K562 (cell line): ENCODE measurements around the gene MYL4. TPM values are rescaled to one million over a fixed set of nuclear protein-coding genes. Genes with fewer than 3 reads are reported as not detected.

Experiments
- ADNP ChIP-seq: fragments of 200-800 bp; sonication (Bioruptor generic); IDR thresholded peaks from 2 replicates; pipeline ENCODE4 v1.6.1; 2016; ENCODE audit warnings: missing genetic modification characterization, missing compliant biosample characterization
- COPS2 ChIP-seq: fragments of 450-650 bp; conservative IDR thresholded peaks from 2 replicates; pipeline ENCODE4 v1.6.1; 2016; ENCODE audit warnings: mild to moderate bottlenecking, moderate library complexity
- GABPA ChIP-seq: fragments of 200-800 bp; sonication (Bioruptor generic); conservative IDR thresholded peaks from 2 replicates; pipeline ENCODE4 v1.6.1; 2016; ENCODE audit warnings: low read depth, missing genetic modification characterization, missing compliant biosample characterization
- GABPB1 ChIP-seq: sonication (generic); formaldehyde crosslinking; IDR thresholded peaks from 2 replicates; pipeline ENCODE4 v1.8.0; 2022; ENCODE audit warnings: mild to moderate bottlenecking, missing genetic modification reagents
- HDAC1 ChIP-seq, 2 experiments: fragments of 450-650 bp; IDR thresholded peaks; 2 replicates each; pipeline ENCODE4 v1.6.1; 2016 to 2017; ENCODE audit warnings: inconsistent platforms in 1 of 2, mild to moderate bottlenecking in 1 of 2, moderate library complexity in 1 of 2
- HDAC6 ChIP-seq: IDR thresholded peaks from 2 replicates; pipeline ENCODE4 v1.6.1; 2012; ENCODE audit warnings: low read depth, mild to moderate bottlenecking, control low read depth, inconsistent platforms, low read length, moderate library complexity
- MCM7 ChIP-seq, 2 experiments: fragments of 450-650 bp; IDR thresholded peaks; 2 replicates each; pipeline ENCODE4 v1.6.1; 2016 to 2018
- MEF2A ChIP-seq: IDR thresholded peaks from 2 replicates; pipeline ENCODE4 v1.6.1; 2011; ENCODE audit warnings: low read depth, mild to moderate bottlenecking, low read length, moderate library complexity; ENCODE audit not compliant: control insufficient read depth
- MTA3 ChIP-seq: fragments of 450-650 bp; formaldehyde crosslinking; IDR thresholded peaks from 2 replicates; pipeline ENCODE4 v1.6.1; 2017; ENCODE audit warnings: mild to moderate bottlenecking, borderline replicate concordance
- NCOA2 ChIP-seq, 2 experiments: fragments of 450-650 bp; IDR thresholded peaks; 2 replicates each; pipeline ENCODE4 v1.6.1; 2018; ENCODE audit warnings: mild to moderate bottlenecking in 2 of 2, moderate library complexity in 1 of 2; ENCODE audit not compliant: partially characterized antibody in 2 of 2
- NCOR1 ChIP-seq: fragments of 450-650 bp; IDR thresholded peaks from 2 replicates; pipeline ENCODE4 v1.6.1; 2016; ENCODE audit warnings: mild to moderate bottlenecking, moderate library complexity
- SMARCE1 ChIP-seq: fragments of 450-650 bp; IDR thresholded peaks from 2 replicates; pipeline ENCODE4 v1.7.1; 2016; ENCODE audit warnings: mild to moderate bottlenecking
- SP1 ChIP-seq: sonication (generic); formaldehyde crosslinking; IDR thresholded peaks from 2 replicates; pipeline ENCODE4 v1.8.1; 2022; ENCODE audit warnings: mild to moderate bottlenecking, missing genetic modification reagents
- TAF1 ChIP-seq: IDR thresholded peaks from 2 replicates; pipeline ENCODE4 v1.6.1; 2011; ENCODE audit warnings: mild to moderate bottlenecking, low read length, moderate library complexity; ENCODE audit not compliant: insufficient read depth, control insufficient read depth, severe bottlenecking; ENCODE audit errors: extremely low read depth
- TCF3 ChIP-seq: sonication (generic); formaldehyde crosslinking; IDR thresholded peaks from 2 replicates; pipeline ENCODE4 v1.4.0; 2020; ENCODE audit warnings: mild to moderate bottlenecking, missing genetic modification reagents
- TEAD4 ChIP-seq, 2 experiments: sonication (generic) in 1 of 2; formaldehyde crosslinking in 1 of 2; IDR thresholded peaks; 2 replicates each; pipeline versions ENCODE4 v1.6.1 to v1.8.0; 2012 to 2022; ENCODE audit warnings: borderline replicate concordance in 1 of 2, inconsistent platforms in 1 of 2, low read length in 1 of 2, mild to moderate bottlenecking in 1 of 2, missing genetic modification reagents in 1 of 2
- ZBTB11 ChIP-seq, 3 experiments: fragments of 200-800 bp in 1 of 3; fragments of 250-450 bp in 1 of 3; fragments of 450-650 bp in 1 of 3; sonication (Bioruptor Pico) in 1 of 3; sonication (Bioruptor generic) in 1 of 3; formaldehyde crosslinking in 1 of 3; IDR thresholded peaks; 2 replicates each; pipeline versions ENCODE4 v1.6.1 to v1.8.0; 2016 to 2022; ENCODE audit warnings: mild to moderate bottlenecking in 2 of 3, missing genetic modification characterization in 2 of 3, missing compliant biosample characterization in 1 of 3, moderate library complexity in 1 of 3
- ZBTB49 ChIP-seq: sonication (generic); formaldehyde crosslinking; IDR thresholded peaks from 2 replicates; pipeline ENCODE4 v1.8.0; 2022; ENCODE audit warnings: missing genetic modification reagents, mild to moderate bottlenecking, borderline replicate concordance
- ZC3H4 ChIP-seq: sonication (generic); formaldehyde crosslinking; IDR thresholded peaks from 2 replicates; pipeline ENCODE4 v1.9.0; 2021; ENCODE audit warnings: missing genetic modification reagents, borderline replicate concordance
- ZFPM2 ChIP-seq: fragments of 250-450 bp; sonication (Bioruptor Pico); IDR thresholded peaks from 2 replicates; pipeline ENCODE4 v1.5.1; 2022; ENCODE audit warnings: mild to moderate bottlenecking
- ZNF395 ChIP-seq: fragments of 200-800 bp; sonication (Bioruptor generic); IDR thresholded peaks from 2 replicates; pipeline ENCODE4 v1.6.1; 2017; ENCODE audit warnings: missing genetic modification characterization, missing compliant biosample characterization
- ZNF707 ChIP-seq: fragments of 250-450 bp; sonication (Bioruptor Pico); conservative IDR thresholded peaks from 2 replicates; pipeline ENCODE4 v1.8.0; 2022; ENCODE audit warnings: inconsistent platforms, mild to moderate bottlenecking, moderate library complexity
- polyA plus RNA-seq, 8 experiments: library from polyadenylated mRNA; depleted of rRNA in 4 of 8; stranded (reverse) in 5 of 8; unstranded in 3 of 8; fragments of >200 nt; fragmentation: Nextera tagmentation in 2 of 8; fragmentation: Illumina TruSeq in 1 of 8; extraction: Ambion mirVana in 2 of 8; extraction: Trizol in 1 of 8; gene quantifications; 2 replicates each; pipeline versions ENCODE4 v1.2.1 to v1.2.3, GENCODE V29; 2011 to 2014; ENCODE audit warnings: inconsistent platforms in 1 of 8, missing spikeins in 1 of 8
- total RNA-seq, 7 experiments: library from RNA; depleted of rRNA in 6 of 7; stranded (reverse); fragments of >200 nt in 6 of 7; fragmentation: Illumina TruSeq in 2 of 7; extraction: Trizol in 2 of 7; gene quantifications; 2 replicates each; pipeline versions ENCODE4 v1.2.1 to v1.2.3, GENCODE V29; 2011 to 2021; ENCODE audit warnings: low replicate concordance in 1 of 7

MYL4 gene
- total and polyA plus RNA-seq, 9 of the 15 experiments (the other 6 are each of a cell fraction or from before 2014, with no cell fraction given) = 117 to 423 (median 221) TPM

- TF ChIP-seq ZNF707 (CRISPR knock-in tag) = no peak
- TF ChIP-seq HDAC6 = no peak
- TF ChIP-seq ZFPM2 (CRISPR knock-in tag) = no peak
- peak; percentile 92 for TF ChIP-seq NCOR1
- TF ChIP-seq TCF3 = peak; percentile 88
- no peak for TF ChIP-seq GABPA
- peak; percentile 3; the same call in 1 of the 2 replicates for TF ChIP-seq SP1 (CRISPR knock-in tag)
- no peak for TF ChIP-seq ZBTB11 (CRISPR knock-in tag; IDR thresholded peaks at IDR 0.05)
- TF ChIP-seq NCOA2 (IDR thresholded peaks at IDR 0.05; ENCODE audit: partially characterized antibody in 2 of 2) = no peak
- TF ChIP-seq COPS2 = no peak
- TF ChIP-seq MEF2A = no peak
- no peak for TF ChIP-seq TAF1
- TF ChIP-seq ADNP (tag) = no peak
- 0 out of 2 replicates have a peak, but pooled peaks have one; percentile 23 for TF ChIP-seq GABPB1 (CRISPR knock-in tag)
- TF ChIP-seq ZNF395 (CRISPR knock-in tag) = peak; percentile 31; the same call in 1 of the 2 replicates
- peak in 1 of 2 experiments; percentile 33; a peak in 1 of 4 replicates for TF ChIP-seq HDAC1 (IDR thresholded peaks at IDR 0.05)
- peak; percentile 7; the same call in 1 of the 2 replicates for TF ChIP-seq MTA3
- no peak for TF ChIP-seq ZBTB49 (CRISPR knock-in tag)
- peak; percentile 93 for TF ChIP-seq TEAD4 (IDR thresholded peaks at IDR 0.05; ENCODE audit: low read length)
- no peak for TF ChIP-seq TEAD4 (CRISPR knock-in tag; IDR thresholded peaks at IDR 0.05; ENCODE audit: borderline replicate concordance)
- TF ChIP-seq ZC3H4 = no peak
- TF ChIP-seq SMARCE1 = peak; percentile 52; the same call in 1 of the 2 replicates
- no peak for TF ChIP-seq MCM7 (IDR thresholded peaks at IDR 0.05)
Measured at GRCh38 chr17:47197821-47198220, 11.3 kb upstream of the MYL4 start (continued).
